Measurements from ENCODE around the gene ORC3.

GRCh38 chr6:87606199-87606598 lies 16.3 kb downstream of the ORC3 start:
- TF ChIP-seq RAD21 (IDR thresholded peaks at IDR 0.05; ENCODE audit: low read depth) (no peak), REST (IDR thresholded peaks at IDR 0.05; ENCODE audit: low read depth) (no peak)
